ENCODE measurements around the gene TUBE1. TPM values are rescaled to one million over a fixed set of nuclear protein-coding genes. Genes with fewer than 3 reads are reported as not detected.

TUBE1 gene
- total RNA-seq, 1 donor from 2014 or later: 50.9 TPM

- no peak for DNase-seq
These were observed 53.3 kb downstream of the TUBE1 start for GRCh38 chr6:112033791-112034615.

DNA sequence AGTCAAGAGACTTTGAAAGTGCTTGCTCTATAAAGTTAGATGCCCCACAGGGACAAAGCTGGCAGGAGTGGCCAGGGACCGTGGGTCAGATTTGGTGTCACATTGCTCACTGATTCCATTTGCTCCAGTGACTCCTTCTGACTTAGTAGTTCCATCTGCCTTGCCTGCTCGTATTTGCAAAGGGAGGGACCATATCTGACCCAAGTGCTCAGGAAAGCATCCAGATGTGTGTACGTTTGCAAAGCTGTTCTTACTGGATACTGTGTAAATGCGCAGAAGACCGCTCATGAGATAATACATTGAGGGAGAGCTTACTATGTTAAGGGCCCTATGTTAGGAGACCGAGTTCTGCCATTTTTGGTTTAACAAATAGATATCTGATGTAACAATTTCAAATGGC lies 54.6 kb downstream of the TUBE1 start:
- no peak for DNase-seq

DNA sequence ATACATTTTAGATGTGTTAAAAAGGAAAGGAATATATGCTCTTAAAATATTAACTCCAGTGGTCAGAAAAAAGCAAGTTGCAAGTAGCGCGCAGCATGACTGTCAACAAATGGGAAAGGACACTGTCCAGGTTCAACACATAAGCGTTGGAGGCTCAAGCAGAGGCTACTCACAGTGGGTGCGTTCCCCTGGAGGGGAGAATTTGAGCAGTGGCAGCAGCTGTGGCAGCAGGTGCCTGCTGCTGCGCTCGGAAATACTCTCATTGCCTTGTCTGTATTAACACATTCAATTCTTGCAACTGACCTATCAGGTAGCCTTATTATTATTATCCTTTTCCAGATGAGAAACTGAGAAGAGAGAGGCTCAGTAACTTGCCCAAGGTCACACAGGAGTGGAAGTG lies 55.3 kb downstream of the TUBE1 start:
- peak; percentile 51 for DNase-seq

DNA sequence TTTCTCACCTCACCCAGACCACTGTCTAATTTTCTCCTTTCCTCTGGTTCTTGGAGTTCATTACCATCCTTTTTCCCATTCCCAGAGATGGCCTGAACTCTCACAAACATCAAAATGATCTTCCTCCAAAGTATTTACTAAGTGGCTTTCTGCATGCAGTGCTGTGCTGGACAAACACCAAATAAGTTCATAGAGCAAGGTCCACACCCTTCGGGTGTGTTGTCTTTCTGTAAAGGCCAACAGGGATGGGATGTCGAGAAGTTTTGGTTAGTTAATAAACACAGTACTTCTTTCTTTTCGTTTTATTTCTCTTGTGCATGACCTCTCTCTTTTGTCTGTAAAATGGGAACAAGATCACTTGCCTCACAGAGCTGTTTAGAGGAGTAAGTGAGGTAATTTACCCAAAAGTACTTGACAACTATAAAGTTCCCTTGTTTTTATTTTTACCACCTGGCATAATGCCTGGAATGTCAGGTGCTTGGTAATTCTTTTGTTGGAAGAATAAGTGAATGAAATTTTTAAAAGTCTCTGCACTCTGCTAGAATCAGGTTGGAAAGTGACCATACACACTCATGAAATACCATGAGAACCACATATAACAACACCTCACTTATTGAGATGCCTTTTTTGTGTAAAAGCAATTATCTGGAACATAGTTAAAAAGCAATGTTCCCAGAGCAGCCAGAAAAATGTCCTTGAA lies 56.2 kb downstream of the TUBE1 start:
- peak; percentile 48 for DNase-seq

DNA sequence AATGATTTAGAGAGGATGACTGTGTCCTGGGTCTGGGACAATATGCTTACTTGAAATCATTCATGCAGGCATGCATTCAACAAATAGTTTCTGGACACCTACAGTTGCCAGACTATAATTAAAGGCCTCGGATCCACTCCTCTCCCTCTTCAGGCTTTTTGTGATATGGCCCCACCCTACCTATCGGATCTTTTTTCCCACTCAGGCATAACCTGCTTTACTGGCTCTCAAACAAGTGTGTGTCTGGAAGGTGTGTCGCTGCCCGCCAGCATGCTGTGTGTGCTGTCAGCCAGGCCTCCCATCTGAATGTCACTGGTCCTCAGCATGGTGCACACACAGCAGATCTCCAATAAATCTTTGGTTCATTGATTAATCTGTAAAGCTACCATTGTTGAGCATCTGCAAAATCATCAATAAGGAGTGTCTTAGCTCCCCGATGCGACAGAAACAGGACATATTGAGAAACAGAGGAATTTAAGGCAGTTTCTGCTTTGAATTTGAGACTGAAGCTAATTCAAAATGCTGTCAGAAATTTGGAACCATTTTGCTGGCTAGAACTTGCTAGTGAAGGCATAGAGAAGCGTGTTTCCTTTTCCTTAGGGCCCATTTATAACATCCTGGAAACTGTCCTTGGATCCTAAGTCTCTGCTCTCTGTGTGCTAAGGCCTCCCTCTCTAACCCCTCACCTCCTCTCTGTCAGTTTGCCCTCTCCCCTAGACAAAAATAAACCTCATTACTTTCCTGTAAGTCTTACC lies 56.9 kb downstream of the TUBE1 start:
- no peak for DNase-seq

DNA sequence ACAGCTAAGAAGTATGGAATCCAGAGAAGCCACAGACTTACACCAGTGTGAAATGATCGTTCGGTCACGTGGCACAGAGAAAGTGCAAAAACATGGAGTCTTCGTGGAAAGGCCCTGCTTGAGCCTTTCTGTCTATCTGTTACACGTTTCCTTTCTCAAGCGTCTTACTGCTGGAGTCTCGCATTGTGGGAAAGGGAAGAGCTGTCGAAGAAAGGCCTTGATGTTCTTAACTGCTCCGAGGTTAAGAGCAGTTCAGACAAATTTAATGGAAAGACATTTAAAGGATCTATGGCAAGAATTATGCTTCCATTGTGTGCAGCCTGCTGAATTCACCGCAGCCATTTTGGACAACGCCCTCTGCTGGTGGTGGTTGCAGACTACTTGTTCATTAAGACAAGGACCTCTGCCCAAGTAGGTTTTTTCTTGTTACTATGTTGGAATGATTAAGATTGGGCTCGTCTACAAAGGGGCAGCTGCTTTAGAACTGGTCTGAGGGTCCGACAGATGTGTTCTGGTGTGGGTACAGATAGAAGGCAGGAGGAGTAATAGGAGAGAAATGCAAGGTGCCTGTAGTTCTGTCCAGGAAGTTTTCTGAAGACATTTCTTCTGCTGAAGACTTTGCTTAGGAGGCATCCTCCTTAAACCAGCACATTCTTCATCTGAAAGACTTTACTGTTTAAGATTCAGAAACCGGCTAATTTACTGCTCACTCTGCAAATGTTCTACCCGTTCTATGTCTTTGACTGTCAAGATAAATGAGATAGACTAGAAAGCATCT lies 58.0 kb downstream of the TUBE1 start:
- DNase-seq: peak; percentile 68

DNA sequence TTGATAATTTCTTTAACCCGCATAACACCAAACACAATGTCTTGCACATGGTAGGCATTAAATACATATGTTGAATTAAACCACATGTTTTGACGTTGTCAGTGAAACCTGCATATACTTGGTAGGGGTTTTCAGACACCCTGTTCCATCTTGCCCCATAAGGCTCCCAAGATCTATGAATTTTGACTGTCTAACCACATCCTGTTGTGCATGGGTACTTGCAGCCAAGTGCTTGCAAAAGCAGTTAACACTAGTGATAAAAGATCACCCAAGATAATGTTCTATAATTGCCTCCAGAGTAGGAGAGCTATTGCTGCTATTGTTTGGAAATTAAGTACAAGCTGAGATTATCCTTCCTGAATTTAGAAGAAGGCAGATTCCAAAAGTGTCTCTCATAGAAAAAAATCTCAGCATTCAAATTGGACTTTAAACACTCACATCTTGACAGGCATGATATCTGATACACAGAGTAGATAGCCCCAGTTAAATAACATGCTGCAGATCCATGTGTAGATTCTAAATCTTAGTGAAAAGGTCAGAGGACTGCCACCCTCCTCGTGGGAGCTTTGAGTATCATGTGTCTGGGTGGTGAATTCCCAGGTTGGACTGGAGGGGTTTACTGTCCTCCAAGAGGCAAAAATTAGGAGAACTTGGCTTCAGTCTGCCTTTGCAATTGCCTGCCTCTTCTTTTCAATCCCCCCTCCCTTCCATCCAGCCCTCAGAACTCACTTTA lies 59.2 kb downstream of the TUBE1 start:
- DNase-seq: no peak

DNA sequence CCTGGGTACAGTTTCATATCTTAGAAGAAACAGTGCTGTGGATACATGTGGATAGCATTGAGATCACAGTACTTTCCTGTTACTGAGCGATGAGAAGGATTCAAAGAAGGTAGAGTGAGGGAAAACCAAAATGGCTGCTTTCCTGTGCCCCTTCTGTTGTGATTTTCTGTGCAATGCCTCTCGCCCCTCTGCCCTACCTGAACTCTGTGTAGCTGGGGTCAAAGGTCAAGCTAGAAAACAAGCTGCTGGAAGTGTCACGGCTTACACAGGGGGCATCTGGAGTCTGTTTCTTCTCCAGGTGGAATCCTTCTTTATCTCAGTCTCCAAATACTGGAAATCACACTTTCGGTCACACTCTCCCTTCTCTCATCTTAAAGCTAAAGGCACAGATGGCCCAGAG lies 60.3 kb downstream of the TUBE1 start:
- no peak for DNase-seq

DNA sequence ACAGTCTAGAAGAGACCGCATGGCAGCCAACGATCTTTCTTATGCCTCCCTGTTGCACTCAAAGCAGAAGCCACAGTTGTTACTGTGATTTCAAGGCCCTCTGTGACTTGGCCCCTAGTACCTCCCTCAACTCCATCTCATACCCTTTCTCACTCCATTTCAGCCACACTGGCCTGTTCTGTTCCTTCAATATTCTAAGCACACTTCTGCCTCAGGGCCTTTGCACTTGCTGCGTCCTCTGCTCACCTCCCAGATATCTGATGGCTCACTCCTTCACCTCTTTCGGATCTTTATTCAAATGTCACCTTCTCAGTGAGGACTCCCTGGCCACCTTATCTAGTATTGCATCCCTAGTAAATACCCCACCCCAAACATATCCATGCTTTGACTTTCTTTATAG lies 62.8 kb downstream of the TUBE1 start:
- no peak for DNase-seq

DNA sequence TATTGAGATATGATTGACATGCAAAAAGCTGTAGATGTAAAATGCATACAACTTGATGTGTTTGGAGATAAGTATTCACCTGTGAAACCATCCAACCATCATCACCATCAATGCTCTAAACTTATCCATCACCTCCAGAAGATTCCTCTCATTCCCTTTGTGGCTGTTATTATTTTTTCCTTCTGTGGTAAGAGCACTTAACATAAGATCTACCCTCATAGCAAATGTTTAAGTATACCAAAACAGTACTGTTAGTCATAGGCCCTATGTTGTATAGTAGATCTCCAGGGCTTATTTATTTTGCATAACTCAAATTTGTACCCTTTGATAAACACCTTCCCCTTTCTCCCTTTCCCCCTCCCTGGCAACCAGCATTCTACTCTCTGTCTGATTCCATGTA lies 64.5 kb downstream of the TUBE1 start:
- DNase-seq: no peak

- no peak for DNase-seq
These were observed 65.5 kb downstream of the TUBE1 start for GRCh38 chr6:112021691-112022310.

Other genes with a start within 250 kb of the TUBE1 start
- gene FYN, start 214.0 kb downstream of the TUBE1 start, total RNA-seq: 139 TPM
- not detected for gene CCN6, start 33.4 kb downstream of the TUBE1 start, total RNA-seq
- 12.1 TPM for gene FAM229B, start 109 bp upstream of the TUBE1 start, total RNA-seq
- gene LAMA4, start 167.1 kb upstream of the TUBE1 start, total RNA-seq: 247 TPM

All from tongue (tissue), 2 donors.